NT2/D1 (cell line): ENCODE results near the gene FCSK.

ENCODE experiments used
- SUZ12 ChIP-seq: IDR thresholded peaks from 2 replicates; pipeline ENCODE4 v1.6.1; 2011; ENCODE audit not compliant: insufficient read length, insufficient read depth; ENCODE audit errors: extremely low read depth
- YY1 ChIP-seq: IDR thresholded peaks from 2 replicates; pipeline ENCODE4 v1.6.1; 2011; ENCODE audit not compliant: insufficient read length, insufficient read depth

DNA sequence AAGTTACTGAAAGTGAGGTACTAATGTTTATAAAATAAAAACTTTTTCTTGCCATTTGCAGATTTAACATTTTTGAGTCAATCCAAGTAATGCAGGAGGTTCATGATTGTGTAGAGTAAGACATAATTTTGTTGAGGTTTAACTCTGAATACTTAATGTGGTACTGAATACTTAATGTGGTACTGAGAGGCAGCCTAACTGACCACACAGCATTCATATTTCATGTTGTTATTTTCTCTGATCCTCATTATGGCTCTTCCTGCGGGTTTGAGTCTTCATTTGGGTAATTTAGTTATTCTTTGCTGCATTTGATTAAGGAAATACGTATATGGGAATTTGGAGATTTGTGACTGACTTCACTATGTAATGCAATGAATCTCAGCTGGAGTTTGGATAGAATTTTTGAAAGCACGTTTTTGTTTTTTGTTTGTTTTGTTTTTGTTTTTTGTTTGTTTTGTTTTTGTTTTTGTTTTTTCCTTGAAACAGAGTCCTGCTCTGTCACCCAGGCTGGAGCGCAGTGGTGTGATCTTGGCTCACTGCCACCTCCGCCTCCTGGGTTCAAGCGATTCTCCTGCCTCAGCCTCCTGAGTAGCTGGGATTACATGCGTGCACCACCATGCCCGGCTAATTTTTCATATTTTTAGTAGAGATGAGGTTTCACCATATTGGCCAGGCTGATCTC lies 73.1 kb downstream of the FCSK start:
- TF ChIP-seq YY1 (no peak), SUZ12 (no peak)
